ENCODE data around the gene FOXO1. TPM values are rescaled to one million over a fixed set of nuclear protein-coding genes. Genes with fewer than 3 reads are reported as not detected.

Gene FOXO1
- total RNA-seq, 3 donors from 2014 or later, result 54.1 to 163 (median 67.2) TPM

- H3K27ac ChIP-seq, result no peak overlapping the region
- H3K9me3 ChIP-seq, result peaks cover 0 to 11% of the 10 kb centered on the region in 2 donors
- TF ChIP-seq POLR2AphosphoS5 (IDR thresholded peaks at IDR 0.05) (no peak), CTCF (IDR thresholded peaks at IDR 0.05) (no peak), POLR2A (IDR thresholded peaks at IDR 0.05) (no peak)
- H3K27me3 ChIP-seq, result no peaks in the 10 kb centered on the region
- no peaks in the 10 kb centered on the region for H3K36me3 ChIP-seq
- H3K4me3 ChIP-seq, result no peak overlapping the region
- peaks cover 5 to 11% of the 10 kb centered on the region in 2 donors for H3K4me1 ChIP-seq
- DNase-seq (ENCODE audit: low spot score in 2 of 2), result no peak
- intact Hi-C loops (cut with DNase I; ENCODE audit: low total_unique reads), result no loop called here
Measured at GRCh38 chr13:40586886-40587565, 79.4 kb downstream of the FOXO1 start.

GRCh38 chr13:40585911-40586471 lies 80.5 kb downstream of the FOXO1 start:
- Histone ChIP-seq H3K27ac (no peak overlapping the region), H3K27me3 (no peaks in the 10 kb centered on the region), H3K36me3 (no peaks in the 10 kb centered on the region), H3K9me3 (peaks cover 0 to 11% of the 10 kb centered on the region in 2 donors), H3K4me3 (no peak overlapping the region), H3K4me1 (peaks cover 5 to 17% of the 10 kb centered on the region in 2 donors)
- DNase-seq (ENCODE audit: low spot score in 2 of 2), result no peak
- TF ChIP-seq CTCF (IDR thresholded peaks at IDR 0.05) (no peak), POLR2A (IDR thresholded peaks at IDR 0.05) (no peak), POLR2AphosphoS5 (IDR thresholded peaks at IDR 0.05) (no peak)
- intact Hi-C loops (cut with DNase I; ENCODE audit: low total_unique reads), result no loop called here

GRCh38 chr13:40583738-40584137 lies 82.7 kb downstream of the FOXO1 start:
- H3K4me3 ChIP-seq, result no peak overlapping the region
- intact Hi-C loops (cut with DNase I; ENCODE audit: low total_unique reads), result no loop called here
- peaks cover 0 to 9% of the 10 kb centered on the region in 2 donors for H3K4me1 ChIP-seq
- no peak for DNase-seq (ENCODE audit: low spot score in 2 of 2)
- no peak for TF ChIP-seq CTCF (IDR thresholded peaks at IDR 0.05)
- no peak for TF ChIP-seq POLR2AphosphoS5 (IDR thresholded peaks at IDR 0.05)
- no peak for TF ChIP-seq POLR2A (IDR thresholded peaks at IDR 0.05)
- no peaks in the 10 kb centered on the region for H3K27me3 ChIP-seq
- no peak overlapping the region for H3K27ac ChIP-seq
- no peaks in the 10 kb centered on the region for H3K36me3 ChIP-seq
- H3K9me3 ChIP-seq, result peaks cover 0 to 11% of the 10 kb centered on the region in 2 donors

GRCh38 chr13:40582531-40582930 lies 83.9 kb downstream of the FOXO1 start:
- H3K9me3 ChIP-seq, result peaks cover 0 to 11% of the 10 kb centered on the region in 2 donors
- no peak overlapping the region for H3K4me3 ChIP-seq
- no peak for DNase-seq (ENCODE audit: low spot score in 2 of 2)
- TF ChIP-seq POLR2A (IDR thresholded peaks at IDR 0.05) (no peak), CTCF (IDR thresholded peaks at IDR 0.05) (no peak), POLR2AphosphoS5 (IDR thresholded peaks at IDR 0.05) (no peak)
- no peak overlapping the region for H3K27ac ChIP-seq
- no peaks in the 10 kb centered on the region for H3K36me3 ChIP-seq
- H3K27me3 ChIP-seq, result no peaks in the 10 kb centered on the region
- peaks cover 0 to 9% of the 10 kb centered on the region in 2 donors for H3K4me1 ChIP-seq
- intact Hi-C loops (cut with DNase I; ENCODE audit: low total_unique reads), result no loop called here

- H3K27ac ChIP-seq, result no peak overlapping the region
- no peak for TF ChIP-seq POLR2A (IDR thresholded peaks at IDR 0.05)
- TF ChIP-seq CTCF (IDR thresholded peaks at IDR 0.05), result no peak
- H3K27me3 ChIP-seq, result no peaks in the 10 kb centered on the region
- peaks cover 0 to 7% of the 10 kb centered on the region in 2 donors for H3K4me1 ChIP-seq
- peaks cover 0 to 11% of the 10 kb centered on the region in 2 donors for H3K9me3 ChIP-seq
- H3K4me3 ChIP-seq, result no peak overlapping the region
- DNase-seq (ENCODE audit: low spot score in 2 of 2), result no peak
- intact Hi-C loops (cut with DNase I; ENCODE audit: low total_unique reads), result no loop called here
- no peaks in the 10 kb centered on the region for H3K36me3 ChIP-seq
Measured at GRCh38 chr13:40581277-40581579, 85.2 kb downstream of the FOXO1 start.
